ENCODE measurements around the gene STXBP2. TPM values are rescaled to one million over a fixed set of nuclear protein-coding genes. Genes with fewer than 3 reads are reported as not detected.
A peak's percentile ranks its signal among the peaks of the same experiment; 100 is the strongest.

Gene STXBP2
- total and polyA plus RNA-seq, 9 of the 15 experiments (the other 6 are each of a cell fraction or from before 2014, with no cell fraction given): 2.5 to 163 (median 71.3) TPM

GRCh38 chr19:7628589-7629311 lies 8.2 kb upstream of the STXBP2 start:
- in situ Hi-C loops (cut with MboI): no loop called here
- Histone ChIP-seq H3K9me3 (replicated peaks; ENCODE audit: control insufficient read depth, insufficient read depth, low read depth, low read length) (no peaks in the 10 kb centered on the region), H2AFZ (ENCODE audit: low read depth, low read length) (peak overlapping the region; percentile 78), H3K4me1 (replicated peaks in 1 of 2; ENCODE audit: control insufficient read depth in 2 of 2, insufficient read depth in 2 of 2, low read length in 2 of 2) (peaks cover 8 to 33% of the 10 kb centered on the region in 2 experiments; a peak in 4 of 5 replicates), H3K27me3 (ENCODE audit: control insufficient read depth in 2 of 2, insufficient read depth in 2 of 2, low read length in 2 of 2) (no peaks in the 10 kb centered on the region), H3K27ac (ENCODE audit: extremely low read depth, low read depth, low read length) (peak overlapping the region; percentile 77), H3K9ac (ENCODE audit: insufficient read depth in 1 of 2, low read depth in 2 of 2, low read length in 2 of 2) (peak overlapping the region; percentile 95), H3K4me2 (ENCODE audit: insufficient read depth, low read length) (peak overlapping the region; percentile 99), H3K79me2 (ENCODE audit: control insufficient read depth, insufficient read depth, low read length) (peaks cover 49% of the 10 kb centered on the region), H4K20me1 (replicated peaks; ENCODE audit: control insufficient read depth, insufficient read depth, low read length) (no peaks in the 10 kb centered on the region), H3K9me1 (ENCODE audit: control insufficient read depth, insufficient read depth, low read length) (no peaks in the 10 kb centered on the region), H3K36me3 (ENCODE audit: control insufficient read depth, insufficient read depth, low read length) (peaks cover 42% of the 10 kb centered on the region; the same call in 2 of the 3 replicates), H3K4me3 (peak overlapping the region; percentile 89)
- TF ChIP-seq HMGN3 (IDR thresholded peaks at IDR 0.05; ENCODE audit: borderline replicate concordance, extremely low read depth, insufficient read length, low read depth, low read length) (no peak), ZNF511 (CRISPR knock-in tag; IDR thresholded peaks at IDR 0.05) (peak; percentile 32; the same call in 1 of the 2 replicates), PHF20 (IDR thresholded peaks at IDR 0.05; ENCODE audit: partially characterized antibody) (no peak), AFF4 (CRISPR knock-in tag; IDR thresholded peaks at IDR 0.05) (0 out of 2 replicates have a peak, but pooled peaks have one; percentile 44), MAFK (IDR thresholded peaks at IDR 0.05; ENCODE audit: low read length) (no peak), CHD1 (IDR thresholded peaks at IDR 0.05; ENCODE audit: low read length) (peak; percentile 33), TEAD1 (CRISPR knock-in tag; IDR thresholded peaks at IDR 0.05) (0 out of 4 replicates have a peak, but pooled peaks of 1 of the 2 experiments have one; percentile 26), GTF2A2 (tag; IDR thresholded peaks at IDR 0.05) (no peak), SP1 (CRISPR knock-in tag; IDR thresholded peaks at IDR 0.05) (no peak)
- intact Hi-C loops (cut with micrococcal nuclease): no loop called here
- ChIA-PET POLR2A (interaction anchor here (0.6 to 4.8 kb wide), 7 partner anchors 9 to 279 kb away, joined by 3 to 22 read pairs (median 5); partner anchors contain the start of gene MCOLN1), CTCF (ENCODE audit: low intra/inter-chr PET ratio) (no interaction called here)
- DNase-seq (ENCODE audit: extremely low read depth in 1 of 4, low spot score in 3 of 4) (peak in 3 of 4 experiments; percentile 41 to 51 (median 47)), ATAC-seq (no peak), FAIRE-seq (no peak)
- WGBS (ENCODE audit: insufficient coverage, low coverage, missing lambda C conversion rate): under 1% methylated on average over 15 of the region's 15 CpGs
- TSS peak; percentile 81 for BruUV-seq (replicated peaks)
